ENCODE results near the gene FBLN1. TPM values are rescaled to one million over a fixed set of nuclear protein-coding genes. Genes with fewer than 3 reads are reported as not detected.

FBLN1 gene
- total and polyA plus RNA-seq, 2 donors (not counting 1 experiment from before 2014, with no cell fraction given) = not detected

DNA sequence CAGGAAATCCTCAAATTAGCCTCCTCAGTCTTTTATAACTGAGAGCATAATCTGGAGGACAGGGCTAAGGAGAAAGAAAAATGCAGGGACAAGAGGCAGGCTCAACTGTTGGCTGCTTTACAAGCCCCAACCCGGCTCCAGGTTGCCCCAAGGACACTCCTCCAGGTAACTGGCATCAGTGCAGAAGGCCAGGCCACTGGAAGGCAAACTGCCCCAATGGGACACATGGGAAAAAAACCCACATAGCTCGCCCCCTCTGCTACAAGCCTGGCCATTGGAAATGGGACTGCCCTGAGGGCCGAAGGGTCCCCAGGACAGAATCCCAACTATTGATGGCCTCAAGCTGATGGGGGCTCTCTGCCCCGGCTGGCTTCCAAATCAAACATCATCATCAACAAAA, 17.9 kb upstream of the FBLN1 start:
- H3K4me3 ChIP-seq (ENCODE audit: control extremely low read depth in 1 of 5, extremely low read depth in 1 of 5, insufficient read depth in 1 of 5, low read depth in 2 of 5, low read length in 4 of 5) = no peak overlapping the region
- no peak for DNase-seq
- ATAC-seq (ENCODE audit: low read depth) = no peak
- H3K79me2 ChIP-seq (ENCODE audit: control insufficient read depth, insufficient read depth, low read length) = no peaks in the 10 kb centered on the region
- no peak for TF ChIP-seq EZH2 (IDR thresholded peaks at IDR 0.05; ENCODE audit: borderline replicate concordance, insufficient read depth, low read depth, low read length, poor library complexity, severe bottlenecking)
- TF ChIP-seq CTCF (IDR thresholded peaks at IDR 0.05) = no peak
- Mint-ChIP-seq H3K4me1 (no peaks in the 10 kb centered on the region), H3K27ac (no peak overlapping the region), H3K9me3 (ENCODE audit: insufficient read depth) (peaks cover 2% of the 10 kb centered on the region), H3K27me3 (peaks cover 18% of the 10 kb centered on the region), H3K4me3 (no peak overlapping the region)
- no peaks in the 10 kb centered on the region for H3K36me3 ChIP-seq (replicated peaks in 1 of 2; ENCODE audit: control extremely low read depth in 1 of 2, control insufficient read depth in 1 of 2, extremely low read depth in 1 of 2, insufficient read depth in 2 of 2, low read length in 1 of 2)
- H4K20me1 ChIP-seq (ENCODE audit: control insufficient read depth, insufficient read depth, low read length, poor library complexity, severe bottlenecking) = no peaks in the 10 kb centered on the region
- ChIA-PET CTCF (no interaction called here), POLR2A (no interaction called here)
- no peak overlapping the region for H3K9ac ChIP-seq (ENCODE audit: low read length)
- no peak overlapping the region for H3K27ac ChIP-seq (ENCODE audit: low read length in 2 of 2)
- intact Hi-C loops (cut with micrococcal nuclease) = no loop called here
- H3K4me2 ChIP-seq (replicated peaks; ENCODE audit: low read depth, low read length, poor library complexity, severe bottlenecking) = no peak overlapping the region
- no peaks in the 10 kb centered on the region for H3K4me1 ChIP-seq (ENCODE audit: control insufficient read depth in 2 of 2, insufficient read depth in 2 of 2, low read length in 2 of 2)
- WGBS (ENCODE audit: insufficient coverage) = 81% methylated on average over 4 of the region's 4 CpGs
- H2AFZ ChIP-seq (ENCODE audit: insufficient read depth, low read depth, low read length, poor library complexity, severe bottlenecking) = no peak overlapping the region
- peaks cover 0 to 6% (median 3%) of the 10 kb centered on the region in 3 donors for H3K9me3 ChIP-seq (ENCODE audit: control extremely low read depth in 1 of 3, control insufficient read depth in 2 of 3, insufficient read depth in 1 of 3, low read length in 2 of 3)
- H3K27me3 ChIP-seq (replicated peaks in 1 of 4; ENCODE audit: control extremely low read depth in 1 of 4, control insufficient read depth in 3 of 4, insufficient read depth in 4 of 4, low read length in 3 of 4) = peaks cover 0 to 2% (median 0%) of the 10 kb centered on the region in 4 experiments

- H3K9me3 ChIP-seq (ENCODE audit: control extremely low read depth in 1 of 3, control insufficient read depth in 2 of 3, insufficient read depth in 1 of 3, low read length in 2 of 3) = peaks cover 0 to 6% (median 3%) of the 10 kb centered on the region in 3 donors
- DNase-seq (no peak), ATAC-seq (ENCODE audit: low read depth) (no peak)
- TF ChIP-seq CTCF (IDR thresholded peaks at IDR 0.05) (no peak), EZH2 (IDR thresholded peaks at IDR 0.05; ENCODE audit: borderline replicate concordance, insufficient read depth, low read depth, low read length, poor library complexity, severe bottlenecking) (no peak)
- H3K27ac Mint-ChIP-seq = no peak overlapping the region
- CTCF ChIA-PET = no interaction called here
- peaks cover 18% of the 10 kb centered on the region for H3K27me3 Mint-ChIP-seq
- H3K4me1 ChIP-seq (ENCODE audit: control insufficient read depth in 2 of 2, insufficient read depth in 2 of 2, low read length in 2 of 2) = no peaks in the 10 kb centered on the region
- H3K27me3 ChIP-seq (replicated peaks in 1 of 4; ENCODE audit: control extremely low read depth in 1 of 4, control insufficient read depth in 3 of 4, insufficient read depth in 4 of 4, low read length in 3 of 4) = peaks cover 0 to 2% (median 0%) of the 10 kb centered on the region in 4 experiments
- no peak overlapping the region for H3K27ac ChIP-seq (ENCODE audit: low read length in 2 of 2)
- H4K20me1 ChIP-seq (ENCODE audit: control insufficient read depth, insufficient read depth, low read length, poor library complexity, severe bottlenecking) = no peaks in the 10 kb centered on the region
- H2AFZ ChIP-seq (ENCODE audit: insufficient read depth, low read depth, low read length, poor library complexity, severe bottlenecking) = no peak overlapping the region
- H3K79me2 ChIP-seq (ENCODE audit: control insufficient read depth, insufficient read depth, low read length) = no peaks in the 10 kb centered on the region
- POLR2A ChIA-PET = no interaction called here
- no peaks in the 10 kb centered on the region for H3K4me1 Mint-ChIP-seq
- 89% methylated on average over 2 of the region's 4 CpGs for WGBS (ENCODE audit: insufficient coverage)
- H3K4me2 ChIP-seq (replicated peaks; ENCODE audit: low read depth, low read length, poor library complexity, severe bottlenecking) = no peak overlapping the region
- H3K4me3 Mint-ChIP-seq = no peak overlapping the region
- no peaks in the 10 kb centered on the region for H3K36me3 ChIP-seq (replicated peaks in 1 of 2; ENCODE audit: control extremely low read depth in 1 of 2, control insufficient read depth in 1 of 2, extremely low read depth in 1 of 2, insufficient read depth in 2 of 2, low read length in 1 of 2)
- no peak overlapping the region for H3K9ac ChIP-seq (ENCODE audit: low read length)
- H3K4me3 ChIP-seq (ENCODE audit: control extremely low read depth in 1 of 5, extremely low read depth in 1 of 5, insufficient read depth in 1 of 5, low read depth in 2 of 5, low read length in 4 of 5) = no peak overlapping the region
- intact Hi-C loops (cut with micrococcal nuclease) = no loop called here
- peaks cover 2% of the 10 kb centered on the region for H3K9me3 Mint-ChIP-seq (ENCODE audit: insufficient read depth)
Measured at GRCh38 chr22:45485261-45485660, 17.4 kb upstream of the FBLN1 start.

Measured in B cell (primary cell).